ENCODE measurements around the gene ASIC2.

DNA sequence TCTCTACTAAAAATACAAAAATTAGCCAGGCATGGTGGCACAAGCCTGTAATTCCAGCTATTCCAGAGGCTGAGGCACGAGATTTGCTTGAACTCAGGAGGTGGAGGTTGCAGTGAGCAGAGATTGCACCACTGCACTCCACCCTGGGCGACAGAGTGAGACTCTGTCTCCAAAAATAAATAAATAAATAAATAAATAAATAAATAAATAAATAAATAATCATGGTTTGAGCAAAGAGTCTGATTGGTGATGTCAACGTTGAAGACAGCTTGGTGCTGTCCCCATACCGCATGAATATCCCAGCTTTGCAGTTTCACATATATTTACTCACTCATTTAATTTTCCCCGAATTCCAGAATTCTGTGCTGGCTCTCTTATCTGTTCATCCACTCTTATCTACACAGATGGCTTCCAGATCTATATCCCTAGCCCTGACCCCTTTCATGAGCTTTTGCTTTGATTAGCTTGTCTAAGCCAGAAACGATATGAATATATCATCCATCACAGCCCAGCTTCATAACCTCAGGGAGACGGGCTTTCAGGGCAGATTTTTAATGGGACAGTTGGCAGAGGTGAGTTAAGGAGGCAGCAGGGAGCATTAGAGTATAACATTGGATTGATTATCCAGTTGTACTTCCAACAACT, 210.4 kb downstream of the ASIC2 start:
- TF ChIP-seq ARNT (IDR thresholded peaks at IDR 0.05) (no peak), ELF4 (IDR thresholded peaks at IDR 0.05) (no peak), SP1 (IDR thresholded peaks at IDR 0.05) (no peak), HDGF (IDR thresholded peaks at IDR 0.05; ENCODE audit: borderline replicate concordance) (no peak), CTBP1 (IDR thresholded peaks at IDR 0.05; ENCODE audit: borderline replicate concordance) (no peak), LEF1 (IDR thresholded peaks at IDR 0.05; ENCODE audit: borderline replicate concordance) (no peak), FOXM1 (IDR thresholded peaks at IDR 0.05; ENCODE audit: borderline replicate concordance) (no peak), NFRKB (IDR thresholded peaks at IDR 0.05) (no peak), TARDBP (IDR thresholded peaks at IDR 0.05) (no peak)

Measured in HEK293T (cell line).